Stimulated activated naive CD8-positive, alpha-beta T cell treated with anti-CD3 and anti-CD28 coated beads, Interleukin-15, amount 100 ng/mL, for 72 hours (primary cell): ENCODE data around the gene AGPAT1.
"Not testable (repeated sequence)": the region's sequence is repeated elsewhere in the genome, so short reads cannot be mapped to it uniquely, and the experiment has no call there.

Source experiments
- ATAC-seq: fragments of 150-1000 bp; cut with Tn5 transposase; 2 replicates; pipeline ENCODE4 v1.10.0; 2021; ENCODE audit warnings: mild to moderate bottlenecking, moderate library complexity
- DNase-seq, 2 donors: peaks; one replicate each; pipeline ENCODE4 v3.0.0; 2021 to 2022
- H3K27ac Mint-ChIP-seq, 2 donors: one replicate each; pipeline ENCODE4 v1.8.0; 2022; ENCODE audit warnings: mild to moderate bottlenecking in 2 of 2, mixed read lengths in 2 of 2, moderate library complexity in 2 of 2
- H3K27me3 Mint-ChIP-seq: one replicate; pipeline ENCODE4 v1.8.0; 2022; ENCODE audit warnings: mixed read lengths
- H3K4me1 Mint-ChIP-seq: one replicate; pipeline ENCODE4 v1.8.0; 2022; ENCODE audit warnings: mild to moderate bottlenecking, mixed read lengths
- H3K4me3 Mint-ChIP-seq, 2 donors: one replicate each; pipeline ENCODE4 v1.8.0; 2022; ENCODE audit warnings: mild to moderate bottlenecking in 2 of 2, mixed read lengths in 2 of 2, moderate library complexity in 1 of 2
- H3K9me3 Mint-ChIP-seq, 2 donors: one replicate each; pipeline ENCODE4 v1.8.0; 2022; ENCODE audit warnings: mixed read lengths in 2 of 2

Gene AGPAT1

DNA sequence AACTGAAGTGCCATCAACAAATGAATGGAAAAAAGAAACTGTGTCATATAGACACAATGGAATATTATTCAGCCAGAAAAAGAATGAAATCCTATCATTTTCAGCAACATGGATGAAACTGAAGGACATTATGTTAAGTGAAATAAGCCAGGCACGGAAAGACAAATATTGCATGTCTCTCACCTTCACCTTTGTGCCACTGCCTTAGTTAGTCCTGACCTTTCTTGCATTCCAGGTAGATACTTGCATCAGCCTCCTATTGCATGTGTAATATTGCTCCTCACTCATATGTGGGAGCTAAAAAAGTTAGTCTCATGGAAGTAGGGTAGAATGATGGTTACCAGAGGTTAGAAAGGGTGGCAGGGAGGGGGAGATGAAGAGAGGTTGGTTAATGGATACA is 33.1 kb upstream of the AGPAT1 start:
- no peaks in the 10 kb centered on the region for H3K4me1 Mint-ChIP-seq
- DNase-seq (no peak), ATAC-seq (no peak)
- no peak overlapping the region for H3K27ac Mint-ChIP-seq
- H3K4me3 Mint-ChIP-seq: no peak overlapping the region
- no peaks in the 10 kb centered on the region for H3K9me3 Mint-ChIP-seq
- no peaks in the 10 kb centered on the region for H3K27me3 Mint-ChIP-seq

DNA sequence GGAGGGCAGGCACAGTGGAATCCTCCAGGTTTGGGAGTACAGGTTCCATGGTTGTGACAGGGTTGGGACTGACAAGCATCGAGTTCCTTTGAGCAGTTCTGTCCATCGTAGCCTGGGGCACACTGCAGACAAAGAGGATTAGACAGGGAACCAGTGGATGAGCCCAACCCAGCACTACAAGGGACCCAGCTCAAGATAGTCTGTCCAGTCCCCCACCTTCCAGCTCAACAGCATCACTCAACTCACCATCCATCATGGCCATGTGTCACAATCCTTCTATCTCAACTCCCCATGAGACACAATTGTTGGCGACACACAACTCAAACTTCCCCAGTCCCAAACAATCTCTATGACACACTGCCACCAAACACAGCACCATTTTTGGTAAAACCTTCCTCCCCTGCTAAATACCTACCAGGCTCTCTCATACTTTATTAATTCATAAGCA is 28.4 kb upstream of the AGPAT1 start:
- no peaks in the 10 kb centered on the region for H3K9me3 Mint-ChIP-seq
- DNase-seq: no peak

DNA sequence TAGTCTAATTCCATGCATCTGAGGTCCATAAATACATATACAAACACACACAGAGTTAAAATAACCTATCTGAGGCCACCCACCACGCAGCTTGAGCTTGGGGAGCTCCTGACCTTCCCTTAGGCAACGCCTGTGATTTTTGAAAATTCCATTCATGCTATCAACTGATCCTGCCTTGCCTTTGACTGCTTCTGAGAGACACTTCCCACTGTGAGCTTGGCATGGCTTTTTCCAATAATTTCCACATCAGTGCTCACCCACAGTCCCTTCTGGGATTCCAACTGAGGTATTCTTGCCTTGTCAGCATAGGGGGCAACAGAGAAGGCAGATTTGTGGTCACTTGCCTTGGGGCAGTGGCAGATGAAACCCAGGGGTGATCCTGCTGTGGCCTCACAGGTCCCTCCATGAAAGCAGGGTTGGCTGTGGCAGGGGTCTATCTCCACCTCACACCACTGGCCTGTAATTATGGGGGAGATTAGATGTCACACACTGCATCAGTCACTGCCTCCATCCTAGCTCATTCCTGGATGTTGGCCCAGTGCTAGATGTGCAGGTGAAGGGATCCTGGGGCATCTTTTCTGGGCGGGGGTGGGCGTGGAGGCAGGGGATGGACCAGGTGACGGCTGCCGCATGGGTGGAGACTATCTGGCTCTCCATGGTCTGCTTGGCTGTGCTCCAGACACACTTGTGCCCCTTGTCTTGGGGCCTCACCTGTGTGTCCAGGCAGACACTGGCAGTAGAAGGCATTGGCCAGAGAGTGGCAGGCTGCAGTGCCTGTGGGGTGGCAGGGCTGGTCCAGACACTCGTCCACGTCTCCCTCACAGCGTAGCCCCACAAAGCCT is 27.8 kb upstream of the AGPAT1 start:
- Mint-ChIP-seq H3K27me3 (no peaks in the 10 kb centered on the region), H3K27ac (no peak overlapping the region), H3K9me3 (no peaks in the 10 kb centered on the region), H3K4me3 (no peak overlapping the region), H3K4me1 (no peaks in the 10 kb centered on the region)
- ATAC-seq: no peak
- no peak for DNase-seq

More for the DNA sequence above, 28.4 kb upstream of the AGPAT1 start:
- H3K4me1 Mint-ChIP-seq: no peaks in the 10 kb centered on the region
- no peak for ATAC-seq
- no peak overlapping the region for H3K4me3 Mint-ChIP-seq
- no peaks in the 10 kb centered on the region for H3K27me3 Mint-ChIP-seq
- no peak overlapping the region for H3K27ac Mint-ChIP-seq

DNA sequence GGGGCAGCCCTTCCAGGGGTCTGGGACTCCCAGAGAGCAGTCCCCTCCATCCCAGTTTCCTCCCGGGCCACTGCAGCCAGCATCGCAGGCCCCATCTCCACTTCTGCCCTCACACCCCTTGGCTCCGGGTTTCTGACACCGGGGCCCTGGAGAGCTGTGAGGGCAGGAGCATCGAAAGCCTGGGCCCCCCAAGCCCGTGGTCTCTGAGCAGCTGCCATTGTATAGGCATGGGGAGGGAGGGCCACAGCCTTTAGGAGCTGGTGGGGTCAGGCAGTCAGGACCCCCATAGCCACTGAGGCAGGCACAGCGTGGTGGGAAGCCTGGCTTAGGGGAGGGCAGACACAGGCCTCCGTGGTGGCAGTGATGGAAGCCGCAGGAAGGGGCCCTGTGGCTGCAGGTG is 26.3 kb upstream of the AGPAT1 start:
- Mint-ChIP-seq H3K27me3 (no peaks in the 10 kb centered on the region), H3K9me3 (no peaks in the 10 kb centered on the region), H3K27ac (peak overlapping the region in 1 of 2 donors; percentile 9), H3K4me1 (peaks cover 2% of the 10 kb centered on the region), H3K4me3 (no peak overlapping the region)
- ATAC-seq: no peak
- DNase-seq: no peak

DNA sequence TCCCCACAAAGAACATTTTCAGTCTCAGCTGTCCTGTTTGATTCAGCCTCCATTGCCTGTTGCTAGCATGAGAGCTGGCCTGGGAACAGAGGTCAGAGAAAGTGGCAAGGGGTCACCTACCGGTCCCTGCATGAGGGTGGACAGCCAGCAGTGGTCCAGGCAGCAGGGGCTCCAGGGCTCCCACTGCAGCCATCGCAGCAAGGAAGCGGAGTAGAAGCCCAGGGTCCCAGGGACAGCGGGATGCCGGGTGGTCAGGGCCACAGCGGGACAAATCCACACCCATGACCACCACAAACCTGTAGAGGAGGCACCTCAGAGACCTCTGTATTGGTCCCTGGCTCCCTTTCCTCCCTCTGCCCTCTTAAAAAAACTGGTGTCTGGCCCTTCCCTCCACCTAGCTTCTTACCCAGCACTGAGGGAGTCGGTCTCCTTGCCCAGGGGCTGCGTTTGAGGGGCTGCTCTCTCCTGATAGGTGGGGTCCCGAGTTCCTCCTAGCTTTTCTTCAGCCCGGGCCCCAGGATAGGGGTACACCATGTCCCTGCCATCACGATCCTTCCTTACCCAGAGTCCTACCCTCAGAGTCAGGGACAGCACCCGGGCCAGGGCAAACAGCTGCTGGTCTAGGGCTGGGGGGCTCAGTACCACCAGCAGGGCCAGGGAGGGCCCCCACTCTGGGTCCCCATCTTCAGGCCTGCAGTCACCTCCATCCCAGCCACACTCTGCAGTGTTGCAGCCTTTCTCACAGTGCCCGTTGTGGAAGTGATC is 25.0 kb upstream of the AGPAT1 start:
- H3K27me3 Mint-ChIP-seq: no peaks in the 10 kb centered on the region
- DNase-seq (no peak), ATAC-seq (no peak)
- no peaks in the 10 kb centered on the region for H3K9me3 Mint-ChIP-seq
- H3K4me3 Mint-ChIP-seq: no peak overlapping the region
- no peak overlapping the region for H3K27ac Mint-ChIP-seq
- H3K4me1 Mint-ChIP-seq: peaks cover 8% of the 10 kb centered on the region

DNA sequence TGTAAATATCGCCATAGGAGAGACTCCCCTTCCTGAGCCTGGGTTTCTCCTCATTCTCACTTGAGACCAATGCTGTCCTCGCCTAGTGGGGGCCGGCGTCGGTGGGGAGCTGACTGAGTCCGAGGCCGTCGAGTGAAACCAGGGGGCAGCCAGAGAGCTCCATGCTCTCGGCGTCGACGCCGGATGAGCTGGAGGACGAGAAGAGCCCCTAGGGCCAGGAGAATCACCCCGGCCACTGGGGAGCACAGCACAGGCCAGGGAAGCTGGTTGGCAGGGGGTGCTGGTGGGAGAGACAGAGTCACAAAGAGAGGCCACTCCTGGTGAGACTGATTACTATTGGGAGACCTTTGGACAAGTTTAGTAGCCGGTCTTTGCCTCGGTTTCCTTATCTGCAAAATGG is 23.0 kb upstream of the AGPAT1 start:
- H3K27me3 Mint-ChIP-seq: no peaks in the 10 kb centered on the region
- H3K27ac Mint-ChIP-seq: peak overlapping the region in 1 of 2 donors; percentile 13
- DNase-seq (no peak), ATAC-seq (no peak)
- H3K9me3 Mint-ChIP-seq: no peaks in the 10 kb centered on the region
- no peak overlapping the region for H3K4me3 Mint-ChIP-seq
- peaks cover 24% of the 10 kb centered on the region for H3K4me1 Mint-ChIP-seq

DNA sequence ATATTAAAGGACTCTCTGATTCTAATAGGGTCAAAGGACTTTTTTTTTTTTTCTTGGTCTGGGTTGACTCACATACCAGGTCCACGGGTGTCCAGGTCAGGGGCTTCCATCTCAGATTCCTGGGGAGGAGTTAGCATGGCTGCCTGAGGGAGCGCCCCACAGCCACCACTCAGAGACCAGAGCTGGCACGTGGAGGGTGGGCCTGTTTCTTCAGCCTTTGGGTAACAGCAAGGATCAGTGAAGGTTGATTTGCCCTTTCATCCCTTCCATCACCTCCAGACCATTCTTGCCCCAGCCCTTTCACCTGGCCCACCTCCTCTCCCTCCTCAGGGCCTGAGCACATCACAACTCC is 22.4 kb upstream of the AGPAT1 start:
- no peaks in the 10 kb centered on the region for H3K27me3 Mint-ChIP-seq
- no peak overlapping the region for H3K4me3 Mint-ChIP-seq
- H3K27ac Mint-ChIP-seq: no peak overlapping the region
- ATAC-seq (no peak), DNase-seq (no peak)
- H3K9me3 Mint-ChIP-seq: no peaks in the 10 kb centered on the region
- peaks cover 29% of the 10 kb centered on the region for H3K4me1 Mint-ChIP-seq

DNA sequence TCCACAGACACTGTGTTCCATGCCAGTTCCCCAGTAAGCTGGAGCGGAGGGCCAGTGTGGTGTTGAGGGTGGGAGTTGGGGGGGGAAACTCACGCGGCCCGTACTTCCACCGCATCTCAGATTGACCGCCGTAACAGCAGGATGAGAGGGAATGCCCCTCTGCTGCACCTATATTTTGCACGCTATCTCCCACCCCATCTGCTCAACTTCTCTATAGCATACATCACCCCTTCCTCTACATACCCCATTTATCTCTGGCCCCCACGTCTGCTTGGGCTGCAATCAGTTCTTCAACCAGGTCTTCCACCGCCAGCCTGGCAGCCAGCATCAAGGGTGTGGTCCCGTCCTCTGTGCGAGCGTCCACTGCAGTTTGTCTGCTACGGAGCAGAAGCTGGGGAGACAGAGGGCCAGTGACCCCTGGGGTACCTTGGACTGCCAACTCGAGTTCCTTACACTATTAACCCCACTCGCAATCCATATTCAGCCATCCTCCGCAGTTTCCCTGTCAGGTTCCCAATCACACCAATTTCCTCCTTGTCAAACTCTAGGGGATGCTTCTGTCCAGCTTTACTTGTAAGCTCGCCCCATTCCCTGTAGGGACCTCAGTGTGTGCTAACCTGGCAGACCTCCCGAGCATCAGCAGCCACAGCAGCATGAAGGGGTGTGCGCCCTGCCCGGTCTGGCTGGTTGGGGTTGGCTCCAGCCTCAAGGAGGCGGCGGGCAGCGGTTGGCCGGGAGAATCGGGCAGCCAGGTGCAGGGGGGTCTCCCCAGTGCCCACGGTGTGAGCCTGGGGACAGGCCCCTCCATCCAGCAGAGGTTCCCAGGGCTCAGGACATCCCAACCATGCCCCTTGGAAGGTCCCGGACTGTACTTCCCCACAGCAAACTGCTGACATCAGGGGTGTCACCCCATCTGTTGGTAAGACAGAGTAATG is 21.1 kb upstream of the AGPAT1 start:
- peaks cover 37% of the 10 kb centered on the region for H3K4me1 Mint-ChIP-seq
- peak overlapping the region; percentile 97 to 98 for H3K4me3 Mint-ChIP-seq
- H3K27me3 Mint-ChIP-seq: no peaks in the 10 kb centered on the region
- DNase-seq (no peak), ATAC-seq (no peak)
- H3K27ac Mint-ChIP-seq: peak overlapping the region; percentile 98 to 99
- H3K9me3 Mint-ChIP-seq: no peaks in the 10 kb centered on the region

DNA sequence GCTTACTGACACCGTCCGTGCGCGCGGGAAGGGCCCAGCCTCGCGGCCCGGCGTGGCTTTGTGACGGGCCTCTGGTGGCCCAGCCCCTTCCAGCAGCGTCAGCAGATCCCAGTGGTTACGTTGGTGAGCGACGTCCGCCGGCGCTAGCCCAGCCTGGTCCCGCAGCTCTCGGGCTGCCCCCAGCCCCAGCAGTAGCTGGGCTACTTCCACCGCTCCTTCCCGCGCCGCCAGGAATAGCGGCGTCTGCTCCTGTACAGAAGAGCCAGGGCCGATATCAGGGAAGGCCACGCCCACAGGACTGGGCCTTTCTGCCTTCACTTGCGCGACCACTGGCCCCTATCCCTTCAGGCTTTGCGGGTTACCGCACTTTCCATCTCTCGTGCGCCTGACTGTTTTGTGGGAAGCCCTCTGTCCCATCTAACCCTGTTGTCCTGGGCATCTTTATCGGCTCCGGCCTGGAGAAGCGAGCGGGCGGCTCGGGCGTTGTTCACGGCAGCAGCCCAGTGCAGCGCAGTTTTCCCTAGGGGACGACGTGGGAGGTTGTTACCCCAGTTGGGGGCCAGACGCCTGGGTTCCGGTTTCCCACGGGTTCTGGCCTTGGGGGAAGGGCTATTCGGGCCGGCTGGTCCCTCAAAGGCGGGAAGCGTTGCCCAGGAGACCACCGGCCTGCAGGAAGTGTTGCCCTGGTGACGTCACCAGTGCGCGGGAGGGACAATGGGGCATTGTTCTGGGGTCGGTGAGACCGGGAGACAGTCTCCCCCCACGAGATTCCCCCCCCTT is 20.2 kb upstream of the AGPAT1 start:
- ATAC-seq: peak; percentile 90

DNA sequence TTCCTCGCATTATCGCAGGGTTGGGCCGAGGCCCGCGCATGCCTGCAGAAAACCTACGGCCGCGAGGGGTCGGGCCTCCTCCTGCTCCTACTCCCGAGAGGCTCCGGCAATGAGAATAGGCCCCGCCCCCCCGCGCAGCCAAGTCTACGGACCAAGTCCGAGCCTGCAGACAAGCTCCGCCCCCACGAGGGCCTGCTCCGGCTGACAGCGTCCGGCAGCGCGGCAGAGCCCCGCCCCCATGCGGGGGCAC is 19.7 kb upstream of the AGPAT1 start:
- DNase-seq: peak; percentile 100
- peak; percentile 89 for ATAC-seq
- no peaks in the 10 kb centered on the region for H3K9me3 Mint-ChIP-seq
- no peaks in the 10 kb centered on the region for H3K27me3 Mint-ChIP-seq
- peak overlapping the region; percentile 97 to 98 for H3K4me3 Mint-ChIP-seq
- H3K27ac Mint-ChIP-seq: peak overlapping the region; percentile 92 to 98
- H3K4me1 Mint-ChIP-seq: peaks cover 42% of the 10 kb centered on the region

More for the DNA sequence above, 20.2 kb upstream of the AGPAT1 start:
- Mint-ChIP-seq H3K27me3 (no peaks in the 10 kb centered on the region), H3K4me3 (peak overlapping the region; percentile 97 to 98), H3K4me1 (peaks cover 40% of the 10 kb centered on the region), H3K27ac (peak overlapping the region; percentile 98 to 99), H3K9me3 (no peaks in the 10 kb centered on the region)
- DNase-seq: peak; percentile 51 to 75

DNA sequence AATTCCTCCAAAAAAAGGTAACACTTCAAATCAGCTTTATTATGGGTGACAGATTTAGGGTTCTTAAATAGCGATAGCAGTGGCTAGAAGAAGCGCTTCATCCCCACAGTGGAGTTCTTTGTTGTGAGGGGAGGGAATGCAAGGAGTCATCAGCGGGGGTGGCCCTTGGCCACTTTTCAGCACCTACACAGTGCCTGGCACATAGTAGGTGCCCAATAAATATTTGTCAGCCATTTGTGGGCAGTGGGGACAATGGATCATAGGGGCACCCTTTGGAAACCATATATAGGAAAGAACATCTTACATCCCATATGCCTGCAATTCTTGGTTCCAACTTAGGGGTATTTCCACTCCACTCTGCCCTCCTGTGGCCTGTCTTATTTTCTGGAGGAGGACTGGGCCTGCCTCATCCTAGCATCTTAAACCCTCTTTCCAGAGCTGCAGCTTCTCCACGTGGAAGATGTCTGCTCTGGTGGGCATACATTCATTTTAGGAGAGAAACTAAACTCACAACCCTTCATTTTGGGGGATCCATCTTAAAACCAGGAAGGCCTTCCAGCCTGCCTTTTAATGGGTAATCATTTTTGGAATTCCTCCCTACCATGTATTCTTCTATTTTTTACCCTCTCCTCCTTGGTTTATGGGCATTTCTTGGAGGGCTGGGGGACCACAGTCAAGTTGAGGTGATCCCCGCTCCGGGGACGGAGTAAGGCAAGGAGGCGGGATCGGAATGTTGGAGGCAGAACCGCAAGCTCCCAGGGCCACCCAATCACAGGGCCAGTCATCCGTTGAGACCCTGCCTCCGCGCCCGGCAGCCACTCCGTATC is 19.2 kb upstream of the AGPAT1 start:
- no peaks in the 10 kb centered on the region for H3K9me3 Mint-ChIP-seq
- peak in 1 of 2 donors; percentile 46 for DNase-seq
- H3K27me3 Mint-ChIP-seq: no peaks in the 10 kb centered on the region
- peak overlapping the region; percentile 97 to 98 for H3K4me3 Mint-ChIP-seq
- H3K4me1 Mint-ChIP-seq: peaks cover 42% of the 10 kb centered on the region
- peak; percentile 8 for ATAC-seq
- peak overlapping the region; percentile 74 to 92 for H3K27ac Mint-ChIP-seq

DNA sequence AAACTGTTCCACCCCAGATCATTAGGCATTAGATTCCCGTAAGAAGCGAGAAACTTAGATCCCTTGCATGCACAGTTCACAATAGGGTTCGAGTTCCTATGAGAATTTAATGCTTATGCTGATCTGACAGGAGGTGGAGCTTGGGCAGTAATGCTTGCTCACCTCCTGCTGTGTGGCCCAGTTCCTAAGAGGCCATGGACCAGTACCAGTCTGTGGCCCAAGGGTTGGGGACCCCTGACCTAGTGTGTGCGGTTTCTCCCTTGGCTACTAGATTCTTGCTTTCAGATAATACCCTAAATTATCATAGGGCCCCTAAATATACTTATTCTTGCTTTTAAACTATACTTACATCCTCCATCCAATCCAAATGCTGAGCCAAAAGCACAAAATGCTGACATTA is 18.5 kb upstream of the AGPAT1 start:
- ATAC-seq: no peak

DNA sequence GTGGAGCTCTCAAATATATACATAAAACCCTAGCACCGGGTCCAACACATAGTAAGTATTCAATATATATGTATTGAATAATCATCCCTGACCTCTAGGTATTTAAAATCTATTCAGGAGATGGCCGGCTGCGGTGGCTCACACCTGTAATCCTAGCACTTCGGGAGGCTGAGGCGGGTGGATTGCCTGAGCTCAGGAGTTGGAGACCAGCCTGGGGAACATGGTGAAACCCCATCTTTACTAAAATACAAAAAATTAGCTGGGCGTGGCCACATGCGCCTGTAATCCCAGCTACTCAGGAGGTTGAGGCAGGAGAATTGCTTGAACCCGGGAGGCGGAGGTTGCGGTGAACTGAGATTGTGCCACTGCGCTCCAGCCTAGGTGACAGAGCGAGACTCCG is 17.2 kb upstream of the AGPAT1 start:
- H3K9me3 Mint-ChIP-seq, ATAC-seq, H3K27me3 Mint-ChIP-seq, DNase-seq: not testable (repeated sequence)
- peak overlapping the region; percentile 94 to 95 for H3K4me3 Mint-ChIP-seq
- H3K27ac Mint-ChIP-seq: peak overlapping the region; percentile 97 to 98
- H3K4me1 Mint-ChIP-seq: peaks cover 56% of the 10 kb centered on the region

More for the DNA sequence above, 18.5 kb upstream of the AGPAT1 start:
- Mint-ChIP-seq H3K4me3 (peak overlapping the region; percentile 97 to 98), H3K4me1 (peaks cover 43% of the 10 kb centered on the region), H3K27ac (no peak overlapping the region), H3K27me3 (no peaks in the 10 kb centered on the region), H3K9me3 (no peaks in the 10 kb centered on the region)
- no peak for DNase-seq

DNA sequence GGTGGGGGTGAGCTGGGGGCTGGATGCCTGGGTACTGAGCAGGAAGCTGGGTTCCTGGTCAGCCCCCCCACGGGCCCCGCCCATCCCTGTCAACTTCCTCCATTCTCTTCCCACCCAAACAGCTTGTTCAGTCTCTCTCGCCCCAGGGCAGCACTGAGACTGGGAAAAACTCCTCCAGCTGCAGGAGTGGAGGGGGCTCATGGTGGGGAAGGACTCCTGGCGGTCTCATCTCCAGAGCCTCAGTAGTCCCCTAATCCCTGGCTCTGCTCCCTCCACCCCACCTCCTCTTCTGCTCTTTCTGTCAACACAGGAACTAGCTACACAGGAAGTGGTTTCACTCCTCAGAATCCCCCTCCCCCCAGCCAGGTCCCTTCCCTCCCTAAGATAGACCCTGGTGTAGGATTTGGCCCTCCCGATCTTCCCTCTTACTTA is 16.7 kb upstream of the AGPAT1 start, which contains the start of gene GPSM3:
GPSM3 (minus strand) TSS at position 36 of the 432 bp plus-strand sequence. CDS start 130 bp downstream, outside the sequence.
- DNase-seq (peak in 1 of 2 donors; percentile 43), ATAC-seq (no peak)
- H3K4me1 Mint-ChIP-seq: peaks cover 61% of the 10 kb centered on the region
- no peaks in the 10 kb centered on the region for H3K9me3 Mint-ChIP-seq
- H3K27ac Mint-ChIP-seq: peak within 1 kb of the TSS; percentile 97 to 98
- peak within 1 kb of the TSS; percentile 94 to 95 for H3K4me3 Mint-ChIP-seq
- no peaks in the 10 kb centered on the region for H3K27me3 Mint-ChIP-seq
